ENCODE results near the gene STXBP6. TPM values are rescaled to one million over a fixed set of nuclear protein-coding genes. Genes with fewer than 3 reads are reported as not detected.
"Not testable (repeated sequence)": the region's sequence is repeated elsewhere in the genome, so short reads cannot be mapped to it uniquely, and the experiment has no call there.

The STXBP6 gene
- total RNA-seq, 2 donors from 2014 or later: 0.49 TPM; not detected in 1

DNA sequence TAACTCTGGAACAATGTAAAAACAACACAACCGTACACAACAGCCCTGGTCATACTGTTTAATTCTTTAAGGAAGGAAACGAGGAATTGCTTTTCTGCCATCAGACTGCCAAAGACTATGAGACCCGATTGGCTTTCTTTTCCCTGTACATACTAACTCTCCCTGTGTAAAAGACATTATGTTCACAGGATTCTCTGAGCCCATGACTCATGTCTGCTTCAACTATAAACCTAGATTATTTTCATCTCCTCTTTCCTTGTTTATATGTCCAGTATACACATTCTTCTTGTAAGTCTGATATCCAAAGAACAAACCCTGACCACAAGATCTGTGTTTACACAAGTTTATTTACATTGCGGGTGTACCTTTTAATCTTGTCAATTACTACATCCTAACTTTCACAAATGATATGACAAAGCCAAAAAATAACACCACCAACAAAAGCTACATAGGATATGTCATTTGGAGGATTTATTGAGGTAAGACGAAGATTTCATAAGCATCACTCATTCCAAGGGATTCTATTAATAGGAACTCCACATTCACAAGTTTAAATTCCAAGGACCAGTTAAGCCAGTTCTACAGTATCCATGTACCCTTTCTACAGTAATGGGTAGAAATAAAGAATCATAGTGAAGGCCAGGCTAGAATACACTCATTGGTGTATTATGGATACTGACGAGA, 67.3 kb downstream of the STXBP6 start:
- no peak overlapping the region for H3K27ac Mint-ChIP-seq
- DNase-seq (ENCODE audit: low spot score in 2 of 2) (no peak), ATAC-seq (no peak)
- H3K9me3 Mint-ChIP-seq: no peaks in the 10 kb centered on the region
- no peaks in the 10 kb centered on the region for H3K36me3 Mint-ChIP-seq

- DNase-seq (ENCODE audit: low spot score in 2 of 2) (no peak), ATAC-seq (no peak)
- no peaks in the 10 kb centered on the region for H3K9me3 Mint-ChIP-seq
- H3K36me3 Mint-ChIP-seq: no peaks in the 10 kb centered on the region
- no peak overlapping the region for H3K27ac Mint-ChIP-seq
These were observed 70.2 kb downstream of the STXBP6 start for GRCh38 chr14:24979725-24980239.

- ATAC-seq: no peak
- H3K36me3 Mint-ChIP-seq: no peaks in the 10 kb centered on the region
- H3K9me3 Mint-ChIP-seq: no peaks in the 10 kb centered on the region
- DNase-seq (ENCODE audit: low spot score in 2 of 2): no peak
- no peak overlapping the region for H3K27ac Mint-ChIP-seq
These were observed 70.9 kb downstream of the STXBP6 start for GRCh38 chr14:24978862-24979724.

- DNase-seq (ENCODE audit: low spot score in 2 of 2) (no peak), ATAC-seq (no peak)
- Mint-ChIP-seq H3K9me3 (no peaks in the 10 kb centered on the region), H3K36me3 (no peaks in the 10 kb centered on the region), H3K27ac (no peak overlapping the region)
These were observed 73.3 kb downstream of the STXBP6 start for GRCh38 chr14:24976602-24977001.

- no peak for ATAC-seq
- Mint-ChIP-seq H3K36me3 (no peaks in the 10 kb centered on the region), H3K27ac (no peak overlapping the region), H3K9me3 (no peaks in the 10 kb centered on the region)
- DNase-seq (ENCODE audit: low spot score in 2 of 2): no peak
These were observed 74.6 kb downstream of the STXBP6 start for GRCh38 chr14:24975393-24975792.

- no peaks in the 10 kb centered on the region for H3K9me3 Mint-ChIP-seq
These were observed 75.2 kb downstream of the STXBP6 start for GRCh38 chr14:24974591-24975374.

GRCh38 chr14:24972844-24973243, 77.1 kb downstream of the STXBP6 start:
- ATAC-seq (no peak), DNase-seq (ENCODE audit: low spot score in 2 of 2) (no peak)
- Mint-ChIP-seq H3K27ac (no peak overlapping the region), H3K36me3 (no peaks in the 10 kb centered on the region), H3K9me3 (no peaks in the 10 kb centered on the region)

More at GRCh38 chr14:24974591-24975374, 75.2 kb downstream of the STXBP6 start:
- DNase-seq (ENCODE audit: low spot score in 2 of 2) (no peak), ATAC-seq (no peak)
- Mint-ChIP-seq H3K36me3 (no peaks in the 10 kb centered on the region), H3K27ac (no peak overlapping the region)

GRCh38 chr14:24971255-24971654, 78.7 kb downstream of the STXBP6 start:
- no peak overlapping the region for H3K27ac Mint-ChIP-seq
- DNase-seq (ENCODE audit: low spot score in 2 of 2) (no peak), ATAC-seq (no peak)
- no peaks in the 10 kb centered on the region for H3K36me3 Mint-ChIP-seq
- H3K9me3 Mint-ChIP-seq: no peaks in the 10 kb centered on the region

GRCh38 chr14:24966579-24966964, 83.4 kb downstream of the STXBP6 start:
- ATAC-seq (no peak), DNase-seq (ENCODE audit: low spot score in 2 of 2) (no peak)
- H3K36me3 Mint-ChIP-seq: no peaks in the 10 kb centered on the region
- no peak overlapping the region for H3K27ac Mint-ChIP-seq
- no peaks in the 10 kb centered on the region for H3K9me3 Mint-ChIP-seq

GRCh38 chr14:24965934-24966578, 83.9 kb downstream of the STXBP6 start:
- H3K9me3 Mint-ChIP-seq: no peaks in the 10 kb centered on the region
- DNase-seq (ENCODE audit: low spot score in 2 of 2): no peak
- ATAC-seq: no peak
- no peak overlapping the region for H3K27ac Mint-ChIP-seq
- no peaks in the 10 kb centered on the region for H3K36me3 Mint-ChIP-seq

DNA sequence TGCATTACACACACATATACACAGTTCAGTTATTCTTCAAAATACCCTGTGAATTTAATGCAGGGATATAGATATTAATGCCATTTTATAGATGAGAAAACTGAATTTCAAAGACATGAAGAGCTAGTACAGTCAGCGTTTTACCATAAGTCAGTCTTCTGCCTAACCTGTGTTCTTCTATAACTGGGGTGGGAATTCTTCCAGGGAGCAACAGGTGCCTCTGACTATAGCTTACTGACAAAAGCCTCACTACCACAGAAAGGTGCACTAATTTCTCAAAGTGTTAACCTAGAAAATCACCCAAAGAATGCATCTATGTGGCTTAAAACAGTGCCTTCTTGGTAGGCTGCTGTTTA, 84.4 kb downstream of the STXBP6 start:
- H3K36me3 Mint-ChIP-seq: no peaks in the 10 kb centered on the region
- ATAC-seq: no peak

DNA sequence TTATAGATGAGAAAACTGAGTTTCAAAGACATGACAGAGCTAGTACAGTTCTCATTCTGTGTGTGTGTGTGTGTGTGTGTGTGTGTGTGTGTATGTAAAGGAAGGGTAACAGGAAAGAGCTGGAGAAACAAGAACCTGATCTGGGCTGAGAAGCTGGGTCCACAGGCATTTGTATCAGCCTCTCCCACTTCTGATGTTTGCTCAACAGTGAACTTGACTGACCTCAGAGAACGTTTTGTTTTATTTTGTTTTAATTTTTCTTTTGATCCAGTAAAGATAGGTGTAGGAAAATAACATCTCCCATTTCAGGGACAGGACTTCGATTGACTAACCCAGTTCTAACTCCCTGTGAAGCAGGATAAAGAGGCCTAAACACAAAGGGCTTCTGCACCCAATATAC, 85.4 kb downstream of the STXBP6 start:
- ATAC-seq: no peak

More for the DNA sequence above, 84.4 kb downstream of the STXBP6 start:
- no peak for DNase-seq (ENCODE audit: low spot score in 2 of 2)
- Mint-ChIP-seq H3K27ac (no peak overlapping the region), H3K9me3 (no peaks in the 10 kb centered on the region)

DNA sequence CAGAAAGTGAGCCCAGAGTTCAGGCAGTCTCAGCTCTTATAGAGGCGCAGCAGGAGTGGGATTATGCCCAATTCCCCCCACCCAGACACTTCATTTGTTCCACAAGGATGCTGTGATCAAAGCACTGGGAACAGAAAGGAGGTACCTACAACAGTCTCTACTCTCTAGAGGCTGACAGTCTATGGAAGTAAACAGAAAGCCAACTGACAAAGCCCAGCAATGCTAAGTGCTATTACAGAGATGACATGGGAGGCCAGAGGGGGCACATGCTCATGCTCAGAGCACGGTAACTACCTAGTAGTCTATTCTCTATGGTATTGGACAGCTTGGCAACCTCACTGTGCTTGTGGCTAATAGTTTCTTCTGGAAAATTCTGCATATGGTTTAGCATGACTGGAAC, 85.9 kb downstream of the STXBP6 start:
- H3K36me3 Mint-ChIP-seq: no peaks in the 10 kb centered on the region
- no peak overlapping the region for H3K27ac Mint-ChIP-seq
- no peaks in the 10 kb centered on the region for H3K9me3 Mint-ChIP-seq
- no peak for DNase-seq (ENCODE audit: low spot score in 2 of 2)
- no peak for ATAC-seq

More for the DNA sequence above, 85.4 kb downstream of the STXBP6 start:
- no peaks in the 10 kb centered on the region for H3K36me3 Mint-ChIP-seq
- no peak overlapping the region for H3K27ac Mint-ChIP-seq
- DNase-seq (ENCODE audit: low spot score in 2 of 2): no peak
- no peaks in the 10 kb centered on the region for H3K9me3 Mint-ChIP-seq

DNA sequence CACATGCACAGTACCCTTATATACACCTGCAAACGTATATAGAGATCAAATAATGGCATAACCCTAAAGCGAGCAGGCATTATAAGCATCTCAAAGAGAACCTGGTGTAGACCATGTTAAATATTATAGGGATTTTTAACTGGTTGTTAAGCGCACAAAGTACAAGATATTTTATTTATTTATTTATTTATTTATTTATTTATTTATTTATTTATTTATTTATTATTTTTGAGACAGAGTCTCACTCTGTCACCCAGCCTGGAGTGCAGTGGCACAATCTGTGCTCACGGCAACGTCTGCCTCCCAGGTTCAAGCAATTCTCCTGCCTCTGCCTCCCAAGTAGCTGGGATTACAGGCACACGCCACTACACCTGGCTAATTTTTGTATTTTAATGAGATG, 87.8 kb downstream of the STXBP6 start:
- ATAC-seq; H3K27ac Mint-ChIP-seq; H3K9me3 Mint-ChIP-seq; H3K36me3 Mint-ChIP-seq; DNase-seq (ENCODE audit: low spot score in 2 of 2): not testable (repeated sequence)

GRCh38 chr14:24960816-24961215, 89.1 kb downstream of the STXBP6 start:
- DNase-seq (ENCODE audit: low spot score in 2 of 2) (no peak), ATAC-seq (no peak)
- H3K9me3 Mint-ChIP-seq: no peaks in the 10 kb centered on the region
- no peaks in the 10 kb centered on the region for H3K36me3 Mint-ChIP-seq
- H3K27ac Mint-ChIP-seq: no peak overlapping the region

- no peak for ATAC-seq
- Mint-ChIP-seq H3K9me3 (no peaks in the 10 kb centered on the region), H3K27ac (no peak overlapping the region), H3K36me3 (no peaks in the 10 kb centered on the region)
- no peak for DNase-seq (ENCODE audit: low spot score in 2 of 2)
These were observed 90.1 kb downstream of the STXBP6 start for GRCh38 chr14:24959791-24960331.

Measured in activated naive CD4-positive, alpha-beta T cell treated with anti-CD3 and anti-CD28 coated beads, Interleukin-2, amount 50 U/mL, for 72 hours (primary cell).